ENCODE results near the gene ARHGAP15.

DNA sequence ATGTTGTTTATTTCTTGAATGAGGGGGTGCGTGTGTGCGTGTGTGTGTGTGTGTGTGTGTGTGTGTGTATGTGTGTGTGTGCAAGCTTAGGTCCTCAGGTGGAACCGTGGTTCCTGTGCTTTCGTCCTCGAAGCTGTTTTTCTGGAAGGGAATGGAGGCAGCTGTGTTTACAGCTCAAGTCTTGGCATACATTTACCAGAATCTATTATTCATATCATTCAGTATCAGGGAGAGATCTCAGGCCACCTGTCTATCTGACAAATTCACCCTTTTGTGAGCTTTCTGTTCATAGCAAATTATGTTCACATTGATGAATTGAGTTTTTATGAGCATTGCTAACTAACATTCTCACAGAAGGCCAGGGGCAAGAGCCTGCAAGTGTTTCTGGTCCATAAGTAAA is 550.4 kb downstream of the ARHGAP15 start:
- TF ChIP-seq, protein P1, sequence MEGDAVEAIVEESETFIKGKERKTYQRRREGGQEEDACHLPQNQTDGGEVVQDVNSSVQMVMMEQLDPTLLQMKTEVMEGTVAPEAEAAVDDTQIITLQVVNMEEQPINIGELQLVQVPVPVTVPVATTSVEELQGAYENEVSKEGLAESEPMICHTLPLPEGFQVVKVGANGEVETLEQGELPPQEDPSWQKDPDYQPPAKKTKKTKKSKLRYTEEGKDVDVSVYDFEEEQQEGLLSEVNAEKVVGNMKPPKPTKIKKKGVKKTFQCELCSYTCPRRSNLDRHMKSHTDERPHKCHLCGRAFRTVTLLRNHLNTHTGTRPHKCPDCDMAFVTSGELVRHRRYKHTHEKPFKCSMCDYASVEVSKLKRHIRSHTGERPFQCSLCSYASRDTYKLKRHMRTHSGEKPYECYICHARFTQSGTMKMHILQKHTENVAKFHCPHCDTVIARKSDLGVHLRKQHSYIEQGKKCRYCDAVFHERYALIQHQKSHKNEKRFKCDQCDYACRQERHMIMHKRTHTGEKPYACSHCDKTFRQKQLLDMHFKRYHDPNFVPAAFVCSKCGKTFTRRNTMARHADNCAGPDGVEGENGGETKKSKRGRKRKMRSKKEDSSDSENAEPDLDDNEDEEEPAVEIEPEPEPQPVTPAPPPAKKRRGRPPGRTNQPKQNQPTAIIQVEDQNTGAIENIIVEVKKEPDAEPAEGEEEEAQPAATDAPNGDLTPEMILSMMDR (IDR thresholded peaks at IDR 0.05; ENCODE audit: insufficient read depth, low read length) = no peak
- TF ChIP-seq, protein P2, sequence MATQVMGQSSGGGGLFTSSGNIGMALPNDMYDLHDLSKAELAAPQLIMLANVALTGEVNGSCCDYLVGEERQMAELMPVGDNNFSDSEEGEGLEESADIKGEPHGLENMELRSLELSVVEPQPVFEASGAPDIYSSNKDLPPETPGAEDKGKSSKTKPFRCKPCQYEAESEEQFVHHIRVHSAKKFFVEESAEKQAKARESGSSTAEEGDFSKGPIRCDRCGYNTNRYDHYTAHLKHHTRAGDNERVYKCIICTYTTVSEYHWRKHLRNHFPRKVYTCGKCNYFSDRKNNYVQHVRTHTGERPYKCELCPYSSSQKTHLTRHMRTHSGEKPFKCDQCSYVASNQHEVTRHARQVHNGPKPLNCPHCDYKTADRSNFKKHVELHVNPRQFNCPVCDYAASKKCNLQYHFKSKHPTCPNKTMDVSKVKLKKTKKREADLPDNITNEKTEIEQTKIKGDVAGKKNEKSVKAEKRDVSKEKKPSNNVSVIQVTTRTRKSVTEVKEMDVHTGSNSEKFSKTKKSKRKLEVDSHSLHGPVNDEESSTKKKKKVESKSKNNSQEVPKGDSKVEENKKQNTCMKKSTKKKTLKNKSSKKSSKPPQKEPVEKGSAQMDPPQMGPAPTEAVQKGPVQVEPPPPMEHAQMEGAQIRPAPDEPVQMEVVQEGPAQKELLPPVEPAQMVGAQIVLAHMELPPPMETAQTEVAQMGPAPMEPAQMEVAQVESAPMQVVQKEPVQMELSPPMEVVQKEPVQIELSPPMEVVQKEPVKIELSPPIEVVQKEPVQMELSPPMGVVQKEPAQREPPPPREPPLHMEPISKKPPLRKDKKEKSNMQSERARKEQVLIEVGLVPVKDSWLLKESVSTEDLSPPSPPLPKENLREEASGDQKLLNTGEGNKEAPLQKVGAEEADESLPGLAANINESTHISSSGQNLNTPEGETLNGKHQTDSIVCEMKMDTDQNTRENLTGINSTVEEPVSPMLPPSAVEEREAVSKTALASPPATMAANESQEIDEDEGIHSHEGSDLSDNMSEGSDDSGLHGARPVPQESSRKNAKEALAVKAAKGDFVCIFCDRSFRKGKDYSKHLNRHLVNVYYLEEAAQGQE (IDR thresholded peaks at IDR 0.05; ENCODE audit: insufficient replicate concordance, low read depth) = no peak
- no peak for TF ChIP-seq SPI1 (IDR thresholded peaks at IDR 0.05; ENCODE audit: borderline replicate concordance, low read depth)

All from HL-60 (cell line).